Karpas-422 (cell line): ENCODE data around the gene PCF11. TPM values are rescaled to one million over a fixed set of nuclear protein-coding genes. Genes with fewer than 3 reads are reported as not detected.
A peak's percentile ranks its signal among the peaks of the same experiment; 100 is the strongest.
"Not testable (repeated sequence)": the region's sequence is repeated elsewhere in the genome, so short reads cannot be mapped to it uniquely, and the experiment has no call there.

Experiments used
- DNase-seq: peaks from one replicate; pipeline ENCODE4 v3.0.0-alpha.2; 2015
- H2AFZ ChIP-seq: fragments of 200-600 bp; sonication (generic); 2 replicates; pipeline ENCODE4 v1.6.1; 2014; ENCODE audit warnings: antibody characterized with exemption, low read length, mixed read lengths
- H3K27ac ChIP-seq: fragments of 200-600 bp; sonication (generic); 2 replicates; pipeline ENCODE4 v1.5.1; 2014; ENCODE audit warnings: mild to moderate bottlenecking, low read length, moderate library complexity
- H3K27me3 ChIP-seq: fragments of 200-600 bp; sonication (generic); 2 replicates; pipeline ENCODE4 v1.6.1; 2014; ENCODE audit warnings: low read length, mixed read lengths
- H3K36me3 ChIP-seq: fragments of 200-600 bp; sonication (generic); 2 replicates; pipeline ENCODE4 v1.6.1; 2014; ENCODE audit warnings: low read length, mixed read lengths; ENCODE audit not compliant: insufficient read depth
- H3K4me1 ChIP-seq: fragments of 200-600 bp; sonication (generic); 2 replicates; pipeline ENCODE4 v1.6.1; 2014; ENCODE audit warnings: mild to moderate bottlenecking, low read length, mixed read lengths
- H3K4me2 ChIP-seq: fragments of 200-600 bp; sonication (generic); 2 replicates; pipeline ENCODE4 v1.6.1; 2014; ENCODE audit warnings: low read length, low read depth, mild to moderate bottlenecking; ENCODE audit not compliant: poor library complexity, severe bottlenecking
- H3K4me3 ChIP-seq: fragments of 200-600 bp; sonication (generic); 2 replicates; pipeline ENCODE4 v1.5.1; 2014; ENCODE audit warnings: mild to moderate bottlenecking, antibody characterized with exemption, low read length, mixed read lengths
- H3K79me2 ChIP-seq: fragments of 200-600 bp; sonication (generic); 2 replicates; pipeline ENCODE4 v1.6.1; 2014; ENCODE audit warnings: mild to moderate bottlenecking, low read length, mixed read lengths
- H3K9ac ChIP-seq: fragments of 200-600 bp; sonication (generic); 2 replicates; pipeline ENCODE4 v1.6.0; 2014; ENCODE audit warnings: low read length
- H3K9me2 ChIP-seq: fragments of 200-600 bp; sonication (generic), shearing (Covaris generic); replicated peaks from 2 replicates; pipeline ENCODE4 v1.6.0; 2014; ENCODE audit warnings: mild to moderate bottlenecking, low read length, moderate library complexity; ENCODE audit not compliant: insufficient read depth
- H3K9me3 ChIP-seq: fragments of 300-700, 200-600 bp; sonication (generic); 2 replicates; pipeline ENCODE4 v1.6.1; 2014; ENCODE audit warnings: low read length, mixed read lengths
- H4K20me1 ChIP-seq: fragments of 200-600 bp; sonication (generic); 2 replicates; pipeline ENCODE4 v1.6.1; 2014; ENCODE audit warnings: mild to moderate bottlenecking, antibody characterized with exemption, low read length, low read depth; ENCODE audit not compliant: insufficient read depth
- total RNA-seq: library from RNA; depleted of rRNA; stranded (reverse); fragments of >200 nt; shearing (Covaris generic); gene quantifications from 2 replicates; pipeline ENCODE4 v1.2.3, GENCODE V29; 2014; ENCODE audit warnings: low replicate concordance

The PCF11 gene
- total RNA-seq, 1 experiment from 2014 or later: 165 TPM

- H3K9ac ChIP-seq: no peak overlapping the region
- H3K4me2 ChIP-seq: no peak overlapping the region
- no peak overlapping the region for H3K27ac ChIP-seq
- H3K27me3 ChIP-seq: no peaks in the 10 kb centered on the region
- H4K20me1 ChIP-seq: no peaks in the 10 kb centered on the region
- no peak for DNase-seq
- peaks cover 37% of the 10 kb centered on the region for H3K4me1 ChIP-seq
- H3K4me3 ChIP-seq: no peak overlapping the region
- peaks cover 8% of the 10 kb centered on the region; the same call in 1 of the 2 replicates for H3K36me3 ChIP-seq
- no peaks in the 10 kb centered on the region for H3K79me2 ChIP-seq
- no peaks in the 10 kb centered on the region for H3K9me3 ChIP-seq
- 0 out of 2 replicates have a peak overlapping the region, but pooled peaks have one; percentile 11 for H2AFZ ChIP-seq
- no peaks in the 10 kb centered on the region for H3K9me2 ChIP-seq
Observed at GRCh38 chr11:83200035-83200434, 43.1 kb downstream of the PCF11 start.

- no peaks in the 10 kb centered on the region for H3K79me2 ChIP-seq
- peaks cover 7% of the 10 kb centered on the region for H3K4me1 ChIP-seq
- H3K9me2 ChIP-seq: no peaks in the 10 kb centered on the region
Observed at GRCh38 chr11:83205608-83206185, 48.8 kb downstream of the PCF11 start.

GRCh38 chr11:83206221-83206620, 49.3 kb downstream of the PCF11 start:
- H3K9ac ChIP-seq: no peak overlapping the region
- no peaks in the 10 kb centered on the region for H3K79me2 ChIP-seq
- H3K27ac ChIP-seq: no peak overlapping the region
- no peaks in the 10 kb centered on the region for H4K20me1 ChIP-seq
- DNase-seq: no peak
- no peak overlapping the region for H3K4me2 ChIP-seq
- H2AFZ ChIP-seq: no peak overlapping the region
- no peaks in the 10 kb centered on the region for H3K27me3 ChIP-seq
- no peaks in the 10 kb centered on the region for H3K9me2 ChIP-seq
- H3K4me1 ChIP-seq: peaks cover 7% of the 10 kb centered on the region
- H3K9me3 ChIP-seq: no peaks in the 10 kb centered on the region
- peaks cover 4% of the 10 kb centered on the region; the same call in 1 of the 2 replicates for H3K36me3 ChIP-seq
- no peak overlapping the region for H3K4me3 ChIP-seq

More at GRCh38 chr11:83205608-83206185, 48.8 kb downstream of the PCF11 start:
- no peaks in the 10 kb centered on the region for H4K20me1 ChIP-seq
- H3K9me3 ChIP-seq: no peaks in the 10 kb centered on the region
- H3K36me3 ChIP-seq: peaks cover 4% of the 10 kb centered on the region; the same call in 1 of the 2 replicates
- no peak overlapping the region for H3K4me2 ChIP-seq
- no peak overlapping the region for H3K27ac ChIP-seq
- H3K27me3 ChIP-seq: no peaks in the 10 kb centered on the region
- H3K4me3 ChIP-seq: no peak overlapping the region
- H3K9ac ChIP-seq: no peak overlapping the region
- DNase-seq: no peak
- no peak overlapping the region for H2AFZ ChIP-seq

- H3K27ac ChIP-seq, H3K4me3 ChIP-seq, H4K20me1 ChIP-seq, H3K27me3 ChIP-seq, H3K4me1 ChIP-seq, H3K4me2 ChIP-seq, H3K9ac ChIP-seq, DNase-seq, H3K9me3 ChIP-seq, H3K9me2 ChIP-seq, H3K36me3 ChIP-seq, H3K79me2 ChIP-seq: not testable (repeated sequence)
- H2AFZ ChIP-seq: peak overlapping the region; percentile 12
Observed at GRCh38 chr11:83206771-83207382, 49.9 kb downstream of the PCF11 start.

GRCh38 chr11:83219095-83219494, 62.2 kb downstream of the PCF11 start:
- Histone ChIP-seq H4K20me1 (peaks cover 4% of the 10 kb centered on the region; the same call in 1 of the 2 replicates), H3K79me2 (no peaks in the 10 kb centered on the region), H3K4me1 (no peaks in the 10 kb centered on the region), H3K9ac (no peak overlapping the region), H3K27me3 (peaks cover 9% of the 10 kb centered on the region; the same call in 1 of the 2 replicates), H3K9me2 (no peaks in the 10 kb centered on the region), H3K4me3 (no peak overlapping the region), H2AFZ (no peak overlapping the region), H3K4me2 (no peak overlapping the region), H3K9me3 (no peaks in the 10 kb centered on the region), H3K27ac (no peak overlapping the region), H3K36me3 (no peaks in the 10 kb centered on the region)
- DNase-seq: peak; percentile 60

GRCh38 chr11:83220260-83220659, 63.3 kb downstream of the PCF11 start:
- Histone ChIP-seq H3K9me3 (no peaks in the 10 kb centered on the region), H3K9ac (no peak overlapping the region), H2AFZ (no peak overlapping the region), H3K27me3 (peaks cover 9% of the 10 kb centered on the region; the same call in 1 of the 2 replicates), H3K9me2 (no peaks in the 10 kb centered on the region), H3K27ac (no peak overlapping the region), H3K36me3 (no peaks in the 10 kb centered on the region), H3K4me3 (no peak overlapping the region), H4K20me1 (peaks cover 4% of the 10 kb centered on the region; the same call in 1 of the 2 replicates), H3K4me1 (no peaks in the 10 kb centered on the region), H3K79me2 (no peaks in the 10 kb centered on the region), H3K4me2 (no peak overlapping the region)
- DNase-seq: no peak

GRCh38 chr11:83221694-83222093, 64.8 kb downstream of the PCF11 start:
- peaks cover 9% of the 10 kb centered on the region; the same call in 1 of the 2 replicates for H3K27me3 ChIP-seq
- no peak overlapping the region for H3K27ac ChIP-seq
- H3K9me3 ChIP-seq: no peaks in the 10 kb centered on the region
- no peaks in the 10 kb centered on the region for H3K79me2 ChIP-seq
- no peak overlapping the region for H3K9ac ChIP-seq
- H2AFZ ChIP-seq: no peak overlapping the region
- no peak overlapping the region for H3K4me2 ChIP-seq
- no peaks in the 10 kb centered on the region for H3K36me3 ChIP-seq
- DNase-seq: no peak
- H4K20me1 ChIP-seq: peaks cover 4% of the 10 kb centered on the region; the same call in 1 of the 2 replicates
- no peak overlapping the region for H3K4me3 ChIP-seq
- H3K4me1 ChIP-seq: no peaks in the 10 kb centered on the region
- no peaks in the 10 kb centered on the region for H3K9me2 ChIP-seq

GRCh38 chr11:83222499-83222898, 65.6 kb downstream of the PCF11 start:
- Histone ChIP-seq H3K4me1 (no peaks in the 10 kb centered on the region), H3K9me3 (no peaks in the 10 kb centered on the region), H3K9me2 (no peaks in the 10 kb centered on the region), H3K79me2 (no peaks in the 10 kb centered on the region), H3K4me3 (no peak overlapping the region), H3K9ac (no peak overlapping the region), H3K36me3 (no peaks in the 10 kb centered on the region), H4K20me1 (peaks cover 4% of the 10 kb centered on the region; the same call in 1 of the 2 replicates), H3K27me3 (peaks cover 9% of the 10 kb centered on the region; the same call in 1 of the 2 replicates), H3K27ac (no peak overlapping the region), H2AFZ (no peak overlapping the region), H3K4me2 (no peak overlapping the region)
- DNase-seq: no peak
